Measurements from ENCODE around the gene TMEM131L.
"Not testable (repeated sequence)": the region's sequence is repeated elsewhere in the genome, so short reads cannot be mapped to it uniquely, and the experiment has no call there.

The TMEM131L gene

DNA sequence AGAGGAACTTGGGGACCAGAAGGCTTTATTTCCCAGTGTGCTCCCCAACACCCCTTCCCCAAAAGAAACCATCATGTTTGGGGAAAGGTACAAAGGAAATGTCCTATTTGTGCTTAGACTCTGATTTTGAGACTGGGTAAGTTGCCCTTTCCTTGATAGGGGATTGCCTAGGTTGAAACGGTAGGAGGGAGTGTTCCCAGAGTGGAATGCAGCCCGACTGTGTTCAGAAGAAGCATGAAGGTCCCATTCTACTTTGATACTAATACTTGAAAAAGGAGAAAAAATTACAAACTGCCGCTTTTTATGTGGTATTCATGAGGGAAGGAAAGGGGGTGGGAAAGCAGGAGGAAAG is 32.4 kb upstream of the TMEM131L start:
- no peaks in the 10 kb centered on the region for H3K27me3 ChIP-seq (ENCODE audit: low read depth)
- in situ Hi-C loops (cut with MboI; ENCODE audit: low sequenced_read_pairs), result loop anchor here (10.0 kb wide), 1 partner anchor 141 kb away; no protein-coding TSS in a partner anchor
- no peaks in the 10 kb centered on the region for H3K36me3 ChIP-seq (replicated peaks)
- H3K4me3 ChIP-seq, result no peak overlapping the region
- no peaks in the 10 kb centered on the region for H3K9me3 ChIP-seq
- peaks cover 3% of the 10 kb centered on the region; the same call in 1 of the 2 replicates for H3K4me1 ChIP-seq
- no peak for DNase-seq (ENCODE audit: low spot score in 2 of 2)

DNA sequence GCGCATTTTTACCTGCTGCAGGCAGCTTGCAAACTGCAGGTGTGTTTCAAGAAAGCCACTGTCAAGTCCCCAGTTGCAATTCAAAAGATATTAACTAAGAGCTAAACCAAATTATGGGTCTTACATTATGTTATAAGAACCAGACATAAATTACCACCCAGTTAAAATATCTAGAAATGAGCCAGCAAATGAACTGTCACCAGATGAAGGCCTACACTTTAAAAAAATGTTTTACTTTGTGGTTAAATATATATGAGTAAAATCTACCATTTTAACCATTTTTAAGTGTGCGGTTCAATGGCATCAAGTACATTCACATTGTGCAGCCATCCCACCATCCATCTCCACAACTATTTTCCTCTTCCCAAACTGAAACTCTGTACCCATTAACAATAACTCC is 32.0 kb upstream of the TMEM131L start:
- H3K9me3 ChIP-seq, result no peaks in the 10 kb centered on the region
- in situ Hi-C loops (cut with MboI; ENCODE audit: low sequenced_read_pairs), result loop anchor here (10.0 kb wide), 1 partner anchor 141 kb away; no protein-coding TSS in a partner anchor
- H3K4me3 ChIP-seq, result no peak overlapping the region
- no peak for DNase-seq (ENCODE audit: low spot score in 2 of 2)
- peaks cover 3% of the 10 kb centered on the region; the same call in 1 of the 2 replicates for H3K4me1 ChIP-seq
- no peaks in the 10 kb centered on the region for H3K27me3 ChIP-seq (ENCODE audit: low read depth)
- no peaks in the 10 kb centered on the region for H3K36me3 ChIP-seq (replicated peaks)

DNA sequence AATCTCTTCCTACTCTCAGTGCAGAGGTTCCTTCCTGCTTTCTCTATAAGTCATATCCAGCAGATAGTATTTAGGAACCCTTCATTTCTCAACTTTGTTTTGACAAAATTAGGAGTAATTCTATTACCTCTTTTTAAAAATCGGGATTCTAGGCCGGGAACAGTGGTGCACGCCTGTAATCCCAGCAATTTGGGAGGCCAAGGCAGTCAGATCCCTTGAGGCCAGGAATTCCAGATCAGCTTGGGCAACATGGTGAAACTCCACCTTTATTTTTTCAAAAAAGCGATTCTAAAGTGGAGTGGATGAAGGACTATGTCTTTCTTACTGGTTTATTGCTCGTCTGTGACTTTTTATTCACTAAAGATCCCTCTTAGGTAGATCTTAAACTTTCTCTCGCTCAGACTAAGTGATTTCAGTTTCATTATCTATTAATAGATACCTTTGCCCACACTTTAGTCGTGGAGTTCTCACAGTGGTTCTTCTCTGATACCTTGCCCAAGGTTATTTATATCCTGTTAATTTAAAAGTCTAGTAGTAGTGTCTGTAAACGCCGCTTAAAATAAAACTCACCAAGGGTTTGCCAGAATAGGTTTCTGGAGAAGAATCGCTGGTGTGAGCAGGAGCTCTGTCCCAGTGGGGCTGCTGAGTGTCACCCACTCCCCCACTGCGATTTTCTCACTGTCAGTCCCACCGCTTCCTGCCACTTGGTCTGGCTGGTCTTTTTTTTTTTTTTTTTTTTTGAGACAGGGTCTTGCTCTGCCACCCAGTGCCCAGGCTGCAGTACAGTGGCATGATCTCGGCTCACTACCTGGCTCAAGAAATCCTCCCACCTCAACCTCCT is 27.0 kb upstream of the TMEM131L start:
- no peak for DNase-seq (ENCODE audit: low spot score in 2 of 2)
- H3K27me3 ChIP-seq (ENCODE audit: low read depth), result no peaks in the 10 kb centered on the region
- no peaks in the 10 kb centered on the region for H3K36me3 ChIP-seq (replicated peaks)
- H3K4me1 ChIP-seq, result peaks cover 3% of the 10 kb centered on the region; the same call in 1 of the 2 replicates
- no peak overlapping the region for H3K4me3 ChIP-seq
- no peaks in the 10 kb centered on the region for H3K9me3 ChIP-seq
- in situ Hi-C loops (cut with MboI; ENCODE audit: low sequenced_read_pairs), result loop anchor here (10.0 kb wide), 1 partner anchor 136 kb away; no protein-coding TSS in a partner anchor

DNA sequence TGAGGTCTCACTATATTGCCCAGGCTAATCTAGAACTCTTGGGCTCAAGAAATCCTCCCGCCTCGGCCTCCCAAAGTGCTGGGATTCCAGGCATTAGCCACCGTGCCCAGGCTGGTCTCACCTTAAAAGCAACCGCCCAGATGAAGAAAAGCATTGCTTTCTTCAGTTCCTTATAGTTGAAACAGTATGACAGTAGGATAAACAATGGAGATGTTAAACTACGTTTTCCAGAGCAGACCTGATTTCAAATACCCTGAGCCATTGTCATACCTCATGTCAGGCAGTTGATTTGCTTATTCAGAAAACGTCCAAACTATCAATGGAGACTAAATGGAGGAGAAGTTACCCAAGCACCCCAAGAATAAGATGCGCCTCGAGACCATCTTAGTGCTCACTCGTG is 26.3 kb upstream of the TMEM131L start:
- in situ Hi-C loops (cut with MboI; ENCODE audit: low sequenced_read_pairs), result loop anchor here (10.0 kb wide), 1 partner anchor 135 kb away; no protein-coding TSS in a partner anchor
- H3K36me3 ChIP-seq (replicated peaks), result no peaks in the 10 kb centered on the region
- H3K9me3 ChIP-seq, result no peaks in the 10 kb centered on the region
- no peak overlapping the region for H3K4me3 ChIP-seq
- no peak for DNase-seq (ENCODE audit: low spot score in 2 of 2)
- H3K27me3 ChIP-seq (ENCODE audit: low read depth), result no peaks in the 10 kb centered on the region
- H3K4me1 ChIP-seq, result peaks cover 3% of the 10 kb centered on the region; the same call in 1 of the 2 replicates

DNA sequence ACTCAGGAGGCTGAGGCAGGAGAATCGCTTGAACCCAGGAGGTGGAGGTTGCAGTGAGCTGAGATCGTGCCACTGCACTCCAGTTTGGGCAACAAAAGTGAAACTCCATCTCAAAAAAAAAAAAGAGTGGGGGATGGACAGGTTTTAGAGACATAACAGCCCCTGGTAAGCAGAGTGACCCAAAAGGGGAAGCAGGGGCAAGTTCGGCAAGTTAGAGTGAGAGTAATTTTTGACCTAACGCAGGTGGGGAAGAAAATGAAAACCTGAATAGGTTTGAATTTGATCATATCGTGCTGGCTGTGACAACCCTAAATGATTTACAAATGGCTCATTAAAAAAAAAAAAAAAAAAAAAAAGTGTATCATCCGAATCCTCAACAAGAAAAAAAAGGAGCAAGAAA is 25.7 kb upstream of the TMEM131L start:
- H3K36me3 ChIP-seq (replicated peaks), result no peaks in the 10 kb centered on the region
- H3K27me3 ChIP-seq (ENCODE audit: low read depth), result no peaks in the 10 kb centered on the region
- no peaks in the 10 kb centered on the region for H3K9me3 ChIP-seq
- DNase-seq (ENCODE audit: low spot score in 2 of 2), result no peak
- H3K4me1 ChIP-seq, result peaks cover 3% of the 10 kb centered on the region; the same call in 1 of the 2 replicates
- H3K4me3 ChIP-seq, result no peak overlapping the region
- in situ Hi-C loops (cut with MboI; ENCODE audit: low sequenced_read_pairs), result no loop called here

DNA sequence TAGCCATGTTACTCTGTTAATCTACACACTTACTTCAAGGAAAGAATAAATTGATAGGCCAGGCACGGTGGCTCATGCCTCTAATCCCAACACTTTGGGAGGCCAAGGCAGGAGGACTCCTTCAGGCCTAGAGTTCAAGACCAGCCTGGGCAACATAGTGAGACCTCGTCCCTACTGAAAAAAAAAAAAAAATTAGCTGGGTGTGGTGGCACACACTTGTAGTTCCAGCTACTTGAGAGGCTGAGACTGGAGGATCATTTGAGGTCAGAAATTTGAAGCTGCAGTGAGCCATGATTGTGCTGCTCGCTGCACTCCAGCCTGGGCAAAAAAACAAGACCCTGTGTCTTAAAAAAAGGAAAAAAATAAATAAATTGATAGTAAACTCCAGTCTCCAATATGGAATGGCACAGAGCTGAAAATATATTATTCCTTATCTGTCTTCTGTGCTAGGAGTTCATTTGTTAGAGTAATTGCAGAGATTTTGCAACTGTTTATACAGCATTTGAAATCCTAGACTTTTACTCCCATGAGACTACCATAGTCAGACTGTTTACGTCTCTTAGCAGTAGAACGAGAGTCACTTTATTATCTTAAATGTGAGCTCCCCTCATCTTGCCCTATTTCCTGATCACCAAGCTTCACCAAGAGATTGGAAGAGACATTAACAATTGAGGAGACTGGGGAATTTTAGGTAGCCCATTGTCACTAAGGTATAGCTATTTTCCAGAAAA is 18.8 kb upstream of the TMEM131L start:
- in situ Hi-C loops (cut with MboI; ENCODE audit: low sequenced_read_pairs), result no loop called here
- no peaks in the 10 kb centered on the region for H3K9me3 ChIP-seq
- H3K27me3 ChIP-seq (ENCODE audit: low read depth), result no peaks in the 10 kb centered on the region
- no peak for DNase-seq (ENCODE audit: low spot score in 2 of 2)
- H3K4me1 ChIP-seq, result 0 out of 2 replicates have a peak, but pooled peaks cover 2% of the 10 kb centered on the region
- H3K4me3 ChIP-seq, result no peak overlapping the region
- no peaks in the 10 kb centered on the region for H3K36me3 ChIP-seq (replicated peaks)

DNA sequence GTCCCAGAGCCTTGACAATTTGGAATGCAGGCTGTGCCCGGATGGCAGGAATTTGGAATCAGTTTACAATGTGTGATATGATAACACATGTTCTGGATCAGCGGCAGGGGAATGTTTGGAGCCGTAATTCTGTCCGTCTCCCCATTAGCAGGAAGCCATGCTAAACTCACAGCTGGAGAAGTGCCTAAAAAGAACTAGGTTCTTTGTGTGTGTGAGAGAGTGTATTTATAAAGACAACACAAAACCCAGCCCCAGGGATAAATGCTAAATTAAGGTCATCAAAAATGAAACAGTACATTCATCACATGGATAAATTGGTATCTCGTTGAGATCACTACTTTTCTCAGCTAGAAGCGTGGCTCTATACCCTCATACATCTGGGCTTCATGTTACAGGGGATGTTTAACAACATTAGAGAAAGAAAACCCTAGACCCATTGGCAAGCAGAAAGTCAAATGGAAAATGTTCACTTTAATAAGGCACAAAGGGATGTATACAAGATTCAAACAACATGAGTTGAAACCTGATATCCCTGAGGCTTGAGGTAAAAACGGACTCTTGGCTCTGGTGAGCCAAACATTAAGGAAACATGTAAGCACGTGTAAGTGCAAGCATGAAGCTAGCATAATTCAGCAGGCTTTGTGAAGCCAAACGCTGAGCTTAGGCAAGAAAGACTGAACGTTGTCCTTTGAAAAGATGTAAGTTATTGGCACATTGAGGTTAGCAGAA is 18.0 kb upstream of the TMEM131L start:
- Histone ChIP-seq H3K9me3 (no peaks in the 10 kb centered on the region), H3K4me1 (0 out of 2 replicates have a peak, but pooled peaks cover 2% of the 10 kb centered on the region), H3K36me3 (replicated peaks) (no peaks in the 10 kb centered on the region), H3K4me3 (no peak overlapping the region), H3K27me3 (ENCODE audit: low read depth) (no peaks in the 10 kb centered on the region)
- in situ Hi-C loops (cut with MboI; ENCODE audit: low sequenced_read_pairs), result no loop called here
- no peak for DNase-seq (ENCODE audit: low spot score in 2 of 2)

DNA sequence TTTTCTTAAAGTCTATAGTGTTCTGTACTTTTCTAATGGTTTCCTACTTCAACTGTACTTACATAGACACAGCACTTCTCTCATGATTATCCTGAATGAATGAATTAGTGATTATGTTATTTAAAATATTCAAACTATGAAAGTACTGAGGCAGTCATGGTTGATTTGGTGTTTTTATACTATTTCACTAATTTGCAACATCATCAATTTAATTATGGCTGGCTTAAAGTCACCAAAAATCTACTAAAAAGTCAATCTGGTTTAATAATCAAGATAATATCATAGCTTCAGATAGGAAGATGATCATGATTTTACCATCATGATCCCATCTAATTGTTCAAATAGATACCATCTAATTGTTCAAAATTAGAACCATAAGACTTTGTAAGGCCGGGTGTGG is 16.8 kb upstream of the TMEM131L start:
- Histone ChIP-seq H3K36me3 (replicated peaks) (no peaks in the 10 kb centered on the region), H3K4me3 (no peak overlapping the region), H3K9me3 (no peaks in the 10 kb centered on the region), H3K4me1 (0 out of 2 replicates have a peak, but pooled peaks cover 2% of the 10 kb centered on the region), H3K27me3 (ENCODE audit: low read depth) (no peaks in the 10 kb centered on the region)
- in situ Hi-C loops (cut with MboI; ENCODE audit: low sequenced_read_pairs), result no loop called here
- DNase-seq (ENCODE audit: low spot score in 2 of 2), result no peak

DNA sequence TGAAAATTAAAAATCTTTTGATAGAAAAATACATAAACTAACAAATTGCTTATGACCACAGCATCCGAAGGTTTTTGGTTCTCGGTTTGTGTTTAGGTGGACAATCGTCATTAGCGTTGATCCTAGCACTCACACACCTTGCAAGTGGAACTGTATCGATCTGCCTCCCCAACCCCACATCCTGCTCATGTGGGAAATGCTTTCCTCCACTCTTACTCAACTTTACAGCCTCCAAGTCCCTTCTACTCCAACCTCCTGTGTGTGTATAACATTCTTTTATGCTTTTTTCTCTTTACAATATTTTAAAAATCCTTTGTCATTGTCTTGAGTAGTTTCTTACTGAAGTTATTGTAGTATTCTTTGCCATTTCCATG is 15.6 kb upstream of the TMEM131L start:
- Histone ChIP-seq H3K4me3 (no peak overlapping the region), H3K36me3 (replicated peaks) (no peaks in the 10 kb centered on the region), H3K4me1 (0 out of 2 replicates have a peak, but pooled peaks cover 2% of the 10 kb centered on the region), H3K9me3 (no peaks in the 10 kb centered on the region), H3K27me3 (ENCODE audit: low read depth) (no peaks in the 10 kb centered on the region)
- DNase-seq (ENCODE audit: low spot score in 2 of 2), result no peak
- in situ Hi-C loops (cut with MboI; ENCODE audit: low sequenced_read_pairs), result no loop called here

DNA sequence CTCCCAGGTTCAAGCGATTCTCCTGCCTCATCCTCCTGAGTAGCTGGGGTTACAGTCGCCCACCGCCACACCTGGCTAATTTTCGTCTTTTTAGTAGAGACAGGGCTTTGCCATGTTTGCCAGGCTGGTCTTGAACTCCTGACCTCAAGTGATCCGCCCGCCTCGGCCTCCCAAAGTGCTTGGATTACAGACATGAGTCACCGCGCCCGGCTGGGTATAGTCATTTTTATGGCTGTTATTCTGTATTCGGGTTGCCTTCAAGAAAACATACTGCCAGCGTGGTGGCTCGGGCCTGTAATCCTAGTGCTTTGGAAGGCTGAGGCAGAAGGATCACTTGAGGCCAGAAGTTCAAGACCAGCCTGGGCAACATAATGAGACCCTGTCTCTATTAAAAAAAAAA is 15.0 kb upstream of the TMEM131L start:
- H3K4me3 ChIP-seq; DNase-seq (ENCODE audit: low spot score in 2 of 2); H3K36me3 ChIP-seq (replicated peaks); in situ Hi-C loops (cut with MboI; ENCODE audit: low sequenced_read_pairs); H3K4me1 ChIP-seq; H3K9me3 ChIP-seq; H3K27me3 ChIP-seq (ENCODE audit: low read depth): not testable (repeated sequence)

DNA sequence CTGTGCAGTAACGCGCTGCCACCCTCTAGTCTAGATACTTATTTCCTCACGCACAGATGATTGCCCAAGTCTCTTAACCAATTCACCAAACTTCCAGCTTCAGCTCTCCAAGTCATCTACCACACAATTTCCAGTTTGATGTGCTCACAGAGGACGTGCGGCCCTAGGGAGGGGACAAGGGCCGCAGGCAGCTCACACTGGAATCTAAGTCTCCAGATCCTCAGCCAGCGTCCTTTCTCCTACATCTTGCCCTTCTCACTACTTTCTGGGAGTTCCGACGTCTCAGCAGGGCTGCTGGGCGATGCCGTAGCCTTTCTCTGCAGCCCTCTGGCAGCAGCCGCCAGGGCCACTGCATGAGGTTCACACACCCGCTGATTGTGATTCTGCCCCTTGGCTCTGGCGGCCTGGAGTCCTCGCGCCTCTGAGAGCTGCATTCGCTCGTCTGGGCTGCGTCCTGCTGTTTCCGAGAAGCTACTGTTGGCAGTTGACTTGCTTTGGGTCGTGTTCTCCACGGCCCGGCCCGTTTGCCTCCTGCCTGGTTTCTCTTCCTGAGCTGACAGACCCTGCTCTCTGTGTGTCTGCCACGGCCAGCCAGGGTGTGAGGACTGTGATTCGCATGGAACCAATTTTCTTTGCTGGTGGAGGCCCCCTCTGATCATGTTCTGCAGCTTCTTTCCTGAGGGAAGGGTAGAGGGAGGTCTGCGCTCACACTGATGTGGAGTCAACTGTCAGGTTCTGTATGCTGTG is 14.1 kb upstream of the TMEM131L start:
- H3K27me3 ChIP-seq (ENCODE audit: low read depth), result no peaks in the 10 kb centered on the region
- H3K4me1 ChIP-seq, result 0 out of 2 replicates have a peak, but pooled peaks cover 2% of the 10 kb centered on the region
- H3K4me3 ChIP-seq, result no peak overlapping the region
- in situ Hi-C loops (cut with MboI; ENCODE audit: low sequenced_read_pairs), result no loop called here
- H3K36me3 ChIP-seq (replicated peaks), result no peaks in the 10 kb centered on the region
- no peaks in the 10 kb centered on the region for H3K9me3 ChIP-seq
- no peak for DNase-seq (ENCODE audit: low spot score in 2 of 2)

DNA sequence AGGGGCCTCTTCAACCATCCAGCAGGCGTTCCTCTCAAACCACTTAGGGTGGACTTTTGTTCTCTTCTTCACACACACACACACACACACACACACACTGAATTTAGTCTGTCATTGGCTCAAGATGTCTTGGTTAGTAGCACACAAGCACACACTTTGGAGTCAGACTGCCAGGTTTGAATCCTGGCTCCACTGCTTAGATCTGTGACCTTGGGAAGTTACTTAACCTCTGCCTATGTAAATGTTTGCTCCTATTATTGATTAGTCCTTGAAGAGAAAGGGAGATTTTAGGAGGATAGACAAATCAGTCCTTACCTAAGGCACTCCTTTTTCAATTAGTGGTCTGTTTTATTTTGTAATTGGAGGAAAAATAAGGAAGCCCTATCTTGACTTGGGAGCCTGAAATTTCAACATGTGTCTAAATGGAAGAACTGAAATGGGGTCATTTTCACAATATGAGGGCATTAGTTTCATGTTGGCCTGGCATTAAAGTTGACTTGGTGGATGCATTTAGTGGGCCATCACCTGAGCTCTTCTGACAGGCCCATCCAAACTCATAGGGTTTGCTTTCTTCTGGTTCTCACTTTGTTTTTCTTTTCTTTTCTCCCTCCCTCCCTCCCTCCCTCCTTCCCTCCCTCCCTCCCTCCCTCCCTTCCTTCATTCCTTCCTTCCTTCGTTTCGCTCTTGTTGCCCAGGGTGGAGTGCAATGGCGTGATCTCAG is 13.3 kb upstream of the TMEM131L start:
- in situ Hi-C loops (cut with MboI; ENCODE audit: low sequenced_read_pairs), result no loop called here
- DNase-seq (ENCODE audit: low spot score in 2 of 2), result no peak
- Histone ChIP-seq H3K36me3 (replicated peaks) (no peaks in the 10 kb centered on the region), H3K4me1 (0 out of 2 replicates have a peak, but pooled peaks cover 2% of the 10 kb centered on the region), H3K4me3 (no peak overlapping the region), H3K9me3 (no peaks in the 10 kb centered on the region), H3K27me3 (ENCODE audit: low read depth) (no peaks in the 10 kb centered on the region)

All from HAP-1 (cell line).